Kidney (tissue), 14 donors: ENCODE data around the gene USP47. TPM values are rescaled to one million over a fixed set of nuclear protein-coding genes. Genes with fewer than 3 reads are reported as not detected.

Source experiments
- DNase-seq, 5 donors: peaks; one replicate each; pipeline ENCODE4 v3.0.0-alpha.2; 2013 to 2020
- FAIRE-seq: peaks from 2 replicates; lab custom pipeline; 2012; peaks lifted over from hg19 to GRCh38; lab: Jason Lieb, UNC
- H3K27ac ChIP-seq, 2 donors: one replicate each; pipeline ENCODE4 v1.7.0; 2013; ENCODE audit warnings: low read depth in 2 of 2, low read length in 2 of 2, inconsistent platforms in 1 of 2
- H3K27me3 ChIP-seq: one replicate; pipeline ENCODE4 v1.7.1; 2013; ENCODE audit warnings: low read length, inconsistent platforms; ENCODE audit not compliant: control insufficient read depth, insufficient read depth
- H3K36me3 ChIP-seq, 3 donors: one replicate each; pipeline versions ENCODE4 v1.7.0 to v1.7.1; 2013; ENCODE audit warnings: low read length in 3 of 3, control low read depth in 1 of 3, inconsistent platforms in 1 of 3; ENCODE audit not compliant: insufficient read depth in 3 of 3, control insufficient read depth in 2 of 3
- H3K4me1 ChIP-seq, 3 donors: one replicate each; pipeline versions ENCODE4 v1.7.0 to v1.7.1; 2013; ENCODE audit warnings: low read length in 3 of 3, inconsistent platforms in 1 of 3, low read depth in 1 of 3; ENCODE audit not compliant: control insufficient read depth in 2 of 3, insufficient read depth in 2 of 3
- H3K4me3 ChIP-seq, 3 donors: one replicate each; pipeline versions ENCODE4 v1.7.0 to v1.8.1; 2013; ENCODE audit warnings: low read length in 3 of 3, control low read depth in 1 of 3, inconsistent platforms in 1 of 3
- H3K9ac ChIP-seq, 3 donors: one replicate each; pipeline versions ENCODE4 v1.7.0 to v1.7.1; 2013; ENCODE audit warnings: low read length in 3 of 3, control low read depth in 1 of 3, inconsistent platforms in 1 of 3
- H3K9me3 ChIP-seq, 3 donors: one replicate each; pipeline versions ENCODE4 v1.7.0 to v1.7.1; 2013; ENCODE audit warnings: low read length in 3 of 3, control low read depth in 1 of 3, inconsistent platforms in 1 of 3; ENCODE audit not compliant: control insufficient read depth in 2 of 3, insufficient read depth in 1 of 3
- intact Hi-C: fragments of 100-400 bp; cut with DNase I; formaldehyde crosslinking; loops from one replicate; pipeline ENCODE4 v1.11.1; 2022
- polyA plus RNA-seq: library from polyadenylated mRNA; stranded (reverse); fragments of 350-450 nt; fragmentation: Illumina TruSeq; extraction: RNeasy Lipid Tissue Mini Kit (QIAGEN cat#74804); gene quantifications from one replicate; pipeline ENCODE4 v1.2.3, GENCODE V29; 2014; ENCODE audit warnings: low read depth, low replicate concordance; ENCODE audit not compliant: insufficient read depth
- total RNA-seq: library from RNA; stranded (reverse); fragmentation: NEBNext Ultra II Directional; extraction: Animal tissue kit (Norgen Biotek cat#: 25700); gene quantifications from one replicate; pipeline ENCODE4 v1.2.1, GENCODE V29; 2021
- TF ChIP-seq, protein P1 (sequence below): IDR thresholded peaks from 3 replicates; pipeline ENCODE4 v1.5.1; 2012; ENCODE audit warnings: mild to moderate bottlenecking, moderate library complexity, borderline replicate concordance; ENCODE audit not compliant: insufficient read depth; ENCODE audit errors: extremely low read depth
- donor health status: control.
- donor health status: control.
- donor health status: control.
- donor health status: control.
- donor health status: control.
- donor health status: DM: yes; HTN: yes; CAD: no.
- donor health status: Normal renal cell carcinoma (clear cell type).

Gene USP47
- total and polyA plus RNA-seq, 2 donors from 2014 or later = 16.3 to 43.3 TPM

DNA sequence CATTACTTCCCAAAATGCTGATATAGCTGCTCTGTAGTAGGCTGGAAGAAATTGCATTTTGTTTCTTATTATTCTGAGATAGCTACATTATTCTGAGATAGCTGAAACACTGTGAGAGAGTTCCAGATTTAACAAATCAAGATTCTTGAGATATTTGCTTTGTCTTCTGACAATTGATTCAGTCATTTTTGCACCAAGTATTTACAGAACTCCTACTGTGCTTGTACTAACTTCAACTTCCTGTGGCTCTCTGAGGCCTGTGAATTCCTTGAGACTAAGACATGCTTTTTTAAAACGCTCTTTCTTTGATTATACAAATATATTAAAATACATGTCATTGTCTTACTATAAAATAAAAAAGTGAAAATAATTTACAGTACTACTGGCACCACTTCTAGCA, 52.7 kb downstream of the USP47 start:
- intact Hi-C loops = no loop called here
- Histone ChIP-seq H3K36me3 (peaks cover 0 to 3% (median 0%) of the 10 kb centered on the region in 3 donors), H3K27ac (no peak overlapping the region), H3K27me3 (no peaks in the 10 kb centered on the region), H3K9ac (no peak overlapping the region), H3K9me3 (no peaks in the 10 kb centered on the region), H3K4me3 (no peak overlapping the region), H3K4me1 (no peaks in the 10 kb centered on the region)
- TF ChIP-seq, protein P1, sequence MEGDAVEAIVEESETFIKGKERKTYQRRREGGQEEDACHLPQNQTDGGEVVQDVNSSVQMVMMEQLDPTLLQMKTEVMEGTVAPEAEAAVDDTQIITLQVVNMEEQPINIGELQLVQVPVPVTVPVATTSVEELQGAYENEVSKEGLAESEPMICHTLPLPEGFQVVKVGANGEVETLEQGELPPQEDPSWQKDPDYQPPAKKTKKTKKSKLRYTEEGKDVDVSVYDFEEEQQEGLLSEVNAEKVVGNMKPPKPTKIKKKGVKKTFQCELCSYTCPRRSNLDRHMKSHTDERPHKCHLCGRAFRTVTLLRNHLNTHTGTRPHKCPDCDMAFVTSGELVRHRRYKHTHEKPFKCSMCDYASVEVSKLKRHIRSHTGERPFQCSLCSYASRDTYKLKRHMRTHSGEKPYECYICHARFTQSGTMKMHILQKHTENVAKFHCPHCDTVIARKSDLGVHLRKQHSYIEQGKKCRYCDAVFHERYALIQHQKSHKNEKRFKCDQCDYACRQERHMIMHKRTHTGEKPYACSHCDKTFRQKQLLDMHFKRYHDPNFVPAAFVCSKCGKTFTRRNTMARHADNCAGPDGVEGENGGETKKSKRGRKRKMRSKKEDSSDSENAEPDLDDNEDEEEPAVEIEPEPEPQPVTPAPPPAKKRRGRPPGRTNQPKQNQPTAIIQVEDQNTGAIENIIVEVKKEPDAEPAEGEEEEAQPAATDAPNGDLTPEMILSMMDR = no peak
- FAIRE-seq = no peak
- DNase-seq = no peak

DNA sequence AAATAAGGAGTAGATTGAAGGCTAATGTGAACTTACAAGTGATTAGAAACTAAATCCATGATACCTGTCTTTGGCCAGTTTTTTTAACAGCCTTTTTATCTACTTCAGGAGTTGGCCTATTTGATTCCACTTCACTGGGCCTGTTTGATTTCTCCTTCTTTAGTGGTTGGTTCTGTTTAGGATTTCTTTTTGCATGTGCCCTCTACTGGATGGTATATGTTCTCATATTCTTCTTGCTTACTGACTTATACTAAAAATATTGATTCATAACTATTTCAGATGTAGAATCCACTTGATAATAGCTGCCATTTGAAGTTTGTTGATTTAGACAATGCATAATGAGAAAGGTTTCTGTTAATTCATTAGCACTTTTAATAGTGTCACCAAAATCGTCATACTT, 53.9 kb downstream of the USP47 start:
- no peak for DNase-seq

DNA sequence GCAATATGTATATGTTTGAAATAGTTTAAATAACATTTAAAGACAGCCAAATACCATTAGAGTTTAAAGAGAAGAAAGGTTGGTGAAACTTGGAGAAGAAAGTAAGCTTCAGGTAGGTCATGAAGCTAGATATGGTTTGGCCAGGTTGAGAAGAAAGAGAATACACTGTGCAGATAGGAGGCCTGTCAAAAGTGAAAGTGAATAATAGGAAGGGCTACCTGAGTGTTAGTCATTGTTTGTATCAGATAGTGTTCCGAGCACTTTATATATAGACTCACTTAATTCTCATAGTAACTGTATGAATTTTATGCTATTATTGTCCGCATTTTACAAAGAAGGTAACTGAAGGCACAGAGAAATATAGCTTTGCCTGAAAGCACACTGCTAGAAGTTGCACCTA, 56.9 kb downstream of the USP47 start:
- Histone ChIP-seq H3K27me3 (no peaks in the 10 kb centered on the region), H3K36me3 (peaks cover 0 to under 1% (median 0%) of the 10 kb centered on the region in 3 donors), H3K4me1 (no peaks in the 10 kb centered on the region), H3K9me3 (no peaks in the 10 kb centered on the region), H3K9ac (no peak overlapping the region), H3K4me3 (no peak overlapping the region), H3K27ac (no peak overlapping the region)
- FAIRE-seq = no peak
- TF ChIP-seq, protein P1 = no peak
- intact Hi-C loops = no loop called here
- no peak for DNase-seq

More for the DNA sequence above, 53.9 kb downstream of the USP47 start:
- H3K9ac ChIP-seq = no peak overlapping the region
- TF ChIP-seq, protein P1 = no peak
- H3K27me3 ChIP-seq = no peaks in the 10 kb centered on the region
- H3K4me3 ChIP-seq = no peak overlapping the region
- no peaks in the 10 kb centered on the region for H3K4me1 ChIP-seq
- no peaks in the 10 kb centered on the region for H3K9me3 ChIP-seq
- no peak for FAIRE-seq
- H3K27ac ChIP-seq = no peak overlapping the region
- intact Hi-C loops = no loop called here
- peaks cover 0 to 2% (median 0%) of the 10 kb centered on the region in 3 donors for H3K36me3 ChIP-seq

DNA sequence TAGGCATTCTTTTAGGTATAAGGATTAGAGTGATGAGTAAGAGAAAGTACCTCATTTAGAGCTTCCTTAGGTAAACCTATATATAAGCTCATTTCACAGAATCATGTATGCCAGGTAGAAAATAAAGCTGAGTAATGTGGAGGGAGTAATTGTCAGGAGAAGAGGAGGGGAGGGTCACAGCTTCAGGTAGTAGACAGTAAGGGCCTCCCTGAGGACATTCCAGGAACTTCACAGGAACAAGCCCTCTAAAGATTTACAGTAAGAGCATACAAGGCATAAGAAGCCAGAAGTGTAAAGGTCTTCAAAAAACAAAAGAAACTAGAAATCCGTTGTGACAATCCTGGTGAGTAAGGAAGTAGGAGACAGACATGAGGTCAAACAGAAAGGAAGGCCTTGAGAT, 57.6 kb downstream of the USP47 start:
- intact Hi-C loops = no loop called here
- Histone ChIP-seq H3K4me3 (no peak overlapping the region), H3K4me1 (no peaks in the 10 kb centered on the region), H3K36me3 (peaks cover 2 to 4% (median 3%) of the 10 kb centered on the region in 3 donors), H3K27ac (no peak overlapping the region), H3K9ac (no peak overlapping the region), H3K27me3 (no peaks in the 10 kb centered on the region), H3K9me3 (no peaks in the 10 kb centered on the region)
- no peak for DNase-seq
- TF ChIP-seq, protein P1 = no peak
- FAIRE-seq = no peak
